ENCODE results near the gene VAV3.
"Not testable (repeated sequence)": the region's sequence is repeated elsewhere in the genome, so short reads cannot be mapped to it uniquely, and the experiment has no call there.

The VAV3 gene

DNA sequence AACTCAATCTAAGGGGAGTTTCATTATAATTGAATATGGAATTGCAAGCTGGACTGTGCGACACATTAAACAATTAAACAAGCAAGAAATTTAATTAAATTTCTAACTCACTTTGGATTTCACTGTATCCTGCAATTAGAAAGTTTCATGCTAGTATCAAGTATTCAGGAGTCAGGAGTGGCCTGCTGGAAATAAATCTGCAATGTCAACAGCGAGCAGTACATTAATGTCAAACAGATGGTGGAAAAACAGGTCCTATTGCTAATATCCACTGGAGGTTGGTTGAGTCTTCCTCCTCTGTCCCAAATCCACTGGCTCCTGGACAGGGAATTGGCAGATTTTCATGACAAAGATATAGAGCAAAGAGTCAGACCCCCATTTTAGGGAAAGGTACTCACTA lies 237.1 kb downstream of the VAV3 start:
- no peak for DNase-seq

DNA sequence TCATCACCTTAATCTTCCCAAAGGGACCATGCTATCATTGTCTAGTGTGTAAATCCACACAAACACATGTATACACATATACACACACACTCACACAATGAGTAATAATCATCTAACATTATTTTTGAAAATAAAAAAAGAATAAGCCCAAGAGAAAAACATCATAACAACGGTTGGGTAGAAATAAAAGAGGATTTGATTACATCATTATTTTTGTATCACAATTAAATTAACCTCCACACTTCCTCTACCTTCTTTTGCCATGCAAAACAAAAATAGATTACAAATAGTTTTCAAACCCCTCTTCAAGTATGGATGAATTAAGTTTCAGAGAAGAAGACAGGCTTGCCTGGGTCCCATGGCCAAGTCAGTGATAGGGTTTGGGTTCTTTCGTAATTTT lies 238.1 kb downstream of the VAV3 start:
- DNase-seq: no peak

DNA sequence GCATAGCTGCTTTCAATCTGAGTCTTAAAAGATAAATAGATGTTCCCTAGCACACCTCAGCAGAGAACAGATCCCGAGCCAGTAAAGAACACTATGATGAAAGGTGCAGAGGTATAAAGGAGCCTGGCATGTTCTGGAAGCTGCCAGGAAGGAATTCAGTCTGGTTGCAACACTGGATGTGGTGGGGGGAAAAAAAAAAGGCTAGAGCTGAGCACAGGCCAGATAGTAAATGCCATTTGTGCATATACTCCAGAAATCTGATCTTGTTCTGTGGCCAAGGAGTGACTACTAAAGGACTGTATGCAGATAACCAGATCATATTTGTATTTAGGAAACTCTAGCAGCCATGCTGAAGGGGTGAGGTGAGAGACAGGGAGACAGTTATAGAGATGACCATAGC lies 240.3 kb downstream of the VAV3 start:
- DNase-seq: no peak

DNA sequence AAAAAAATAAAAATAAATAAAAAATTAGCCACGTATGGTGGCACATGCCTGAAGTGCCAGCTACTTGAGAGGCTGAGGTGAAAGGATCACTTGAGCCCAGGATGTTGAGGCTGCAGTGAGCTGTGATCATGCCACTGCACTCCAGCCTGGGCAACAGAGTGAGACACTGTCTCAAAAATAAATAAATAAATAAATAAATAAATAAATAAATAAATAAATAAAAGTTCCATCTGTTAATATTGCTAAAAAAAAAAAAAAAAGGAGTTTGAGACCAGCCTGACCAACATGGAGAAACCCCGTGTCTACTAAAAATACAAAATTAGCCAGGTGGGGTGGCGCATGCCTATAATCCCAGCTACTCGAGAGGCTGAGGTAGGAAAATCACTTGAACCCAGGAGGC lies 244.8 kb downstream of the VAV3 start:
- not testable (repeated sequence) for DNase-seq

DNA sequence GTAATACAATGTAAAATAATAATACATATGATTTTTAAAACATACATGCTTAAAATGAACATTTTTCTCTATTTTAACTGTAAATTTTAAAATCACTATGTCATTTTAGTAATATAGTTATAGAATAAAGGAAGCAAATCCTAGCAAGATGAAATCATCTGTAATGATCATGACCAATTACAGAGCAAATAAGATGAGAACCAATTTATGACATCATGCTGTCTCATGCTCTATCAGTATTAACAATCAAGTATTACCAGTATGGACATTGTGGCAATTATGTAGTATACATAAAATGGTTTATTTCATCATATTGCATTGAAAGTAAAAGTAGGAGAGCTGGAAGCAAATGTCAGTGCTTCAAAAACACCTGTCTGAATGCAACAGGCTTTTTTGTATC lies 255.0 kb downstream of the VAV3 start:
- DNase-seq: no peak

DNA sequence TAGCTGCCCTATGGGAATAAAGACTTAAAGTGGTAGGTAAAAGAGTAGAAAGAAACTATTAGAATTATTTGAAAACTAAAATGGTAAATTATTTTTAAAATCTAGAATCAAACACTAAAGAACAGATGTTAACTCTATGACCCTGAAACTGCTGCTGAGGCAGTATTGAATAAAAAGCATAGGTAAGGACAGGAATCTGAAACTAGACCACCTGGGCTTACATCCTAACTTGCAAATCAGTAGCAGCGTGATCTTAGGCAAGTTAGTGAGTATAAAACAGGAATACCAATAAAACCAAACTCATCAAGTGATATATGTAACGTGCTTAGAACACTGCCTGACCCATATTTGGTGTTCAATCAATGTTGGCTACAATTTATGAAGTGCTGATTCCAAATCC lies 257.9 kb downstream of the VAV3 start:
- DNase-seq: no peak

DNA sequence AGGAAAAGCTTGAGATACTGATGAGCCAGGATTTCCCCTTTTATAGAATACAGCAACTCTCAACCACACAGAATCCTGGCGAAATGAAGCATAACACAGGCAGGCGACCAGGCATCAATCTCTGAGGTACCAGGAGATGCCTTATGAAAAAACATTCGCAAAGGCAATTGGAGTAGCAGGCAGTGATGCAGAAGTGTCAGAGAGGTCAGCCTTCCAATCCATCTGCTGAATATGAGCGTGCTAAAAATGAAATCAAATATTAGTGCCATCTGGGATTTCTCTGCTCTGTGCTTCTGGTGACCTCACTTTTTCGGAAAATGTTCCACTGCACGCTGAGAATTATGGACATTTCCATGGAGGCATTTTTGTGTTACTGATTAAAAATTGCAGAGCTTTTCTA lies 258.8 kb downstream of the VAV3 start:
- DNase-seq: no peak

DNA sequence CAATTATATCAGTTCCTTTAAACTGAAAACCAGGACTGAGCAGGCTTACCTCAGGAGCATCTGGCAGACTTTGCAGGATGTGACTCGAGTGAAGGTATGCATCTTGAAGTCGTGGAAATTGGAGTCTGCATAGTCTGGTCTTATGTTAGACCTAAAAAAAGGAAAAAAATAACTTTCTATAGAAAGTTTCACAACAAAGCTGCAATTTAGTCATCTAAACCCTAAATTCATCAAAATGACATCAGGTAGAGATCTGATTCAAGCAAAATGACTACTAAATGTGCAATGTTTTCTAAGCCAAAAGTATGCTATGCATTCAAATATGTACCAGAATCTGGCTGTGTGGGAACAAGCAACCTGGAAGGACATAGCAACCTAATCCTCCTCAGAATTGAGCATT lies 260.1 kb downstream of the VAV3 start:
- no peak for DNase-seq

DNA sequence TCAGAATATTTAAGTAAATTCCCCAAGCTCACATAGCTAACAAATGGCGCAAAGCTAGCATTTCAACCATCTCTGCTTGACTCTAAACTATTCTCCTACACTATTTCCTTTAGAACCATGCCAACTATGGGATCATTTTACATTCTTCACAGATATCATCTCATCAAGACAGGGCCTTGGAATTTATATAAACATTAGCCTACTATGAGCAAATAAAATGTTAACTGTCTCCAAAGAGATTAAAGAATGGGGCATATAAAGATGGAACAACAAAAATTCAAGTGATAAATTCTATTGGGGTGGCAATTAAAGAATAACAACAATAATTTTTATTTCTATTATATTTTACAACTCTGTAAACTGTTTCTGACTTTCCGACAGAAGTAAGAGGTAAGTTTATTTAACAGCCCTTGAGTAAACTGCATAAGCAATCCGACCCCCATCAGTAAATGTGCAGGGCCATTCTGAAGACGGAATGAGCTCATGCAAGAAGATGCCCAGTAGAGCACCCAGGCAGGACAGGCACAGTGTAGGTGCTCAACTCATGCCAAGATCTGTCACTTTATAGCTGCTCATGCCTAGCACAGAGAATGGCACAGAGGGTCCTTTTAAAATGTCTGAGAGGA lies 261.9 kb downstream of the VAV3 start:
- DNase-seq: no peak

DNA sequence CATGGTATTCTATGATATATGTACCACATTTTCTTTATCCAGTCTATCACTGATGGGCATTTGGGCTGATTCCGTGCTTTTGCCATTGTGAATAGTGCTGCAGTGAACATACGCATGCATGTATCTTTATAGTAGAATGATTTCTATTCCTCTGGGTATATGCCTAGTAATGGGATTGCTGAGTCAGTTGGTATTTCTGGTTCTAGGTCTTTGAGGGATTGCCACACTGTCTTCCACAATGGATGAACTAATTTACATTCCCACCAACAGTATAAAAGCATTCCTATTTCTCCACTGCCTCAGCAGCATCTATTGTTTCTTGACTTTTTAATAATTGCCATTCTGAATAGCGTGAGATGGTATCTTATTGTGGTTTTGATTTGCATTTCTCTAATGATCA lies 264.3 kb downstream of the VAV3 start:
- not testable (repeated sequence) for DNase-seq

DNA sequence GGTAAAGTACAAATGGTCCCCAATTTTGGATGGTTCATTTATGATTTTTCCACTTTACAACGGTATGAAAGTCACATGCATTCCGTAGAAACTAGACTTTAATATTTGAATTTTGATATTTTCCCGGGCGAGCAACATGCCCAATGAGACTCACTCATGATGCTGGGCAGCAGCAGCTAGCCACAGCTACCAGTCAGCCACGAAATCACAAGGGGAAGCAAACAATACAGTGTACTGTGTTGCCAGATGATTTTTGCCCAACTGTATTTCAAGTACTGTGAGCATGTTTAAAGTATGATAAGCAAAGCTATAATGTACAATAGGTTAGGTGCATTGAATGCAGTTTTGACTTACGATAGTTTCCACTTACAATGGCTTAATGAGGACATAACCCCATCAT lies 266.8 kb downstream of the VAV3 start:
- DNase-seq: no peak

DNA sequence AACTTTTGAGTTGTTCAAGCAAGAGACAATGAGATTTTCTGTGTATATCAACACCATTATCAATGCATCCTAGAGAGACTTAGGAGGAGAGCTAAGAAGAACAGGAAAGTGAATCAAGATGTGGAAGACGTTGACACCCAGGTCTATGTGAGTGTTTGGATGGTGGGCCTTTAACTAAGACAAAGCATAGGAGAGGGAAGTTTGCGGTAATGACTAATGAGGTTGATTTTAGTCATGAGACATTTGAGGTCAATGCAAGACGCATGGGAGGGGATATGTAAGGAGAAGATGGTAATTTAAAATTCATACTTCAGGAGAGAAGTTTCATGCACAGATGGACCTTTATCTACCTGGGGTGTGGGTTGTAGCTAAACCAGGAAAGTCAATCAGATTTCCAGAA lies 269.6 kb downstream of the VAV3 start:
- peak in 1 of 3 donors; percentile 21 for DNase-seq

DNA sequence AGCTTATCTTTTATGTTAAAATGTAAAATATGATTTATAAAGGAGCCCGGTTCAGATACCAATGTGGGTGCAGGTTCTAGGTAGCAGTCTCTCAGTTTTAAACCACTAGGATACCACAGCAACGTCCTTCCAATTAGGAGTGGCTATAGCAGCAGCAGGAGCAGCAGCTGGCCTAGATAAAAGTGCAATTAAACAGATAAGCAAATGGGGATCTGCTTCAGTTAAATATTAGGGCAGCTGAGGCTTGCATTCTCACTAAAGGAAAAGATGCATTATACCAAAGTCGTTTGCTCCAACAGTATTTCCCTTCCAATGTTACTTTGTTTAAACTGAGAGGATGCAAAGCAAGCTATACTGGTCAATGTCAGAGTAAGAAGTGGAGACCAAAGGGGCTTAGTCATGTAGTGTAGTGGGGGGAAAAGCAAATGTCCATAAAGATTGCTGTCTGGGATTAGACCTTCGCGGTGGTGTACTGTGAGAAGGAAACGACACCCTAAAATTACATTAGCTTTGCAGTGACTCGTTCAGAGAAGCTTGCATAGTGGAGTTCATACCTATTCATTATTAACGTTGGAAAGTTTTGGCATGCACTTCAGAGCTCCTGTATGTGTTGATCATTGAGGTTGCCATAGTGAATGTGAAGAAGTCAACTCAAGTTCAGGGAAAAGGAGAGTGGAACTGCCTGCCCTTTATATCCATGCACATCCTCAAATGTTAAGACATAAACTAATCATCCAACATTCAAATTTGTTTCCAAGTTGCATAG lies 272.2 kb downstream of the VAV3 start:
- DNase-seq: no peak

DNA sequence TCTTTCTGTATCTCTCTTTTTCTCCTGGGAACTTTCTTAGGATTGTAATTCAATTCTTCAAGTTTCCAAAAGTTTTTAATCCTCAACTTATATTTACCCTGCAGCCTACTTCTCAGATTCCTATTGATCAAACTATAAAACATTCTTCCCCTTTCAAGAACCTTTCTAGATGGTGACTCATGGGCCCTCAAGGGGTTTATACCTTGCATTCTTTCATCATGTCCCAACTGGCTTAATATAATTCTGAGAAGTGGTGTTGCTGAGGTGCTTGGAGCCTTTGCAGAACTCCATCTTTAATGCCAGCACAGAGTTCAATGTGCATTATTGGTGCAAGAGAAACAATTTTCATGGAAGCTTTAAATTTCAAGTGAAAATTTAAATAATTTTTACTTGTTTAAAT lies 273.4 kb downstream of the VAV3 start:
- DNase-seq: no peak

DNA sequence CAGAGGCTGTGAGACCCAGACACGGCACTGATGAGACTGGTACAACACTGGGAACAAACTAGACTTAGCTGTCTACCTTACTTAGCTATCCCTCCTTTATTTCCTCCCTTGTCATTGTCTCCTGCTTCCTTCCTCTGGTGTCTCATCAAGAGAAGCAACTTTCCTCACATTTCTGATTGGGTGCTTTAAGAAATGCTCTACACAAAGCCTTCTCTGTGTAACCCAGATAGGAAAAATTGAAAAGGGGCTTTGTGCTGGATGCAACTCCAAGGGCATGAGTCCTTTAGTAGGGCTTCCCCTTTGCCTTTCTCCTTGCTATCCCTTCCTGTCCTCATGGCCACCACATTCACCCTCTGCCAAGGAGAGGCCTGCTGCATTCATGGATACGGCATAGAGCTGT lies 274.5 kb downstream of the VAV3 start:
- DNase-seq: no peak

DNA sequence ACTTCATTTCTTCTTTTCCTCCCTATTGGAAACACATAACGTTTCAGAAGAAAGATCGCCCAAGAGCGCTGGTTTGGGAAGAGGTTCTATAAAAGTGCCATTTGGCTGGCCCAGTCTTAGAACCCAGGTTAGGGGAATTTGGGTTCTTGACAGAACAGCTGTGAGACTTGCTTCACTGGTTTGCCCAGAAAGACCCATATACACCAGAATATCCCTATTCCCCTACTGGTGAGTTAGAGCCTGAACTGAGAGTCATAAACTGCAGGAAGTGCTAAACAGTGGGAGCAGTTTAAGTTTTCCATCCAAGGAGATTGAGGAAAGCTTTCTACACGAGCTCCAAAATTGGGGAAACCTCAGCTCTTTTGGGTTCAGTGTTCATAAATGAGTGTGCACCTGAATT lies 275.2 kb downstream of the VAV3 start:
- no peak for DNase-seq

DNA sequence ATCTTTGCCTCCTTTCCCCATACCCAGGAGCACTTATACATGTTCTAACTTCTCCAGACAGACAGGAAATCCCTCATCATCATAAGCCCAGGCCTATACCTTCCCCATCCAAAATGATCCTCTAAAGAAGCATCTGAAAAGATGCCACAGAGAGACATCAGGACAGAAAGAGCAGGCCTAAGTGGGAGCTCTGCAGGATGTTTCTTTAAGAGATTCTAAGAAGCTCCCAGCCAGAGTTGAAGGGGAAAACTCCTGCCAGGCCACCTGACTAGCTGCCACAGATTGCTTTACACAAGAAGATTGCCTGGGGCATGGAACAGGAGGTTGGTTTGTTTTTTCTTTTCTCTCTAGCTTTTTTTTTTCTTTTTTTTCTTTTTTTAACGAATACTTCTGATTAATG lies 275.8 kb downstream of the VAV3 start:
- DNase-seq: no peak

DNA sequence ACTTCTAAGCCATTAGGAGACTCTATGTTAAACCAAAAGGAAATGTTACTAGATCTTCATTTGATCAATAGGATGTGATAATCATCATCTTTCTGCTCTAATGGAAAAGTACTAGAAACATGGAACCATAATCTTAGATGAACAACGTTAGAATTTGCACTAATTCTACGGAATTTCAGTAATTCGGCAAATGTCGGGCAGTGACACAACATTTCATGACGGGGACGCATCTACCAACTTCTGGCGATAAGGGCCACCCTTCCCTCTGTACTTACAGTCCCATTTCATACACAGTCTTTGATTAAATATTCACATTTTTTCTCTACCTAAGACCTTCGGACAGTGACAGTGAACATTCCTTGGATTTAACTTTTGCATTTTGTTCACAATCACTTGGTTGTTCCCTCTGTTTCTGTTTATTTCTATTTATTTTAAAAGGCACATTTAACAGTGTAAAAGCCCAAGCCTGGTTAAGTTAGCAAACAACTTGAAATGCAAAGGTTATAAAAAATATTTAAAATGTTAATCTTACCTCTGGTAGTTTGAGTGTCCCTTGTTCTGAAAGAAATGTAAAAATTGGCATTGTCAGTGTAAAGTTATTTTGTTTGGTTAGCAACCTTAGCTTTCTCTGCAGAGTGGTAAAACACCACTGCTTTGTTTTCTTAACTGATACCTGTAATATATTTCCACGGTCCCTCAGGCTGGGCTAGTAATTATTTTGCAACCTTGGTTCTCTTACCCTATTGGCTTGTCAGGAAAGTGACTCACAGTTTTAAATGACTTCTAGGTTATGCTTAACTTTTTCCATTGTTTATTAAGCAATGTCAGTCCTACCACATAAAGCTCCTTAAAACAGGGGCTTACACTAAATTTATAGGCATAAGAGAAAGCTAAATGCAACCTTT lies 276.9 kb downstream of the VAV3 start:
- DNase-seq: no peak

DNA sequence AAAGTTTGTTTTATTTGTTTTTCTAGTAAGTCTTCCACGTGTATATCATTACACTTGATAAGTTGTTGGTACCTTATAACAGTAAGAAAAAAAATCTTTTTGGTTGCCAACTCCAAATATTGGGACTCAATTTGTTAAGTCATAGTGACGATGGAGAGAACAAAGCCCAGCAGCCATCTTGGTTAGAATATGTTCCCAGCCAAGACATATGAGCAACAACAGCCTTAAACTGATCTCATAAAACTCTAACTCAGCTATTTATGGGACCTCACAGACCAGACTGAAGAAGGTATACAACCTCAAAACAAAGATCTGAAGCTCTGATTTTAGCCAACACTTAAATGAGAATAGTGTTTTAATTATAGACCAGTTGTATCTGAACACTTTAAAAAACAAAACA lies 281.3 kb downstream of the VAV3 start:
- no peak for DNase-seq

DNA sequence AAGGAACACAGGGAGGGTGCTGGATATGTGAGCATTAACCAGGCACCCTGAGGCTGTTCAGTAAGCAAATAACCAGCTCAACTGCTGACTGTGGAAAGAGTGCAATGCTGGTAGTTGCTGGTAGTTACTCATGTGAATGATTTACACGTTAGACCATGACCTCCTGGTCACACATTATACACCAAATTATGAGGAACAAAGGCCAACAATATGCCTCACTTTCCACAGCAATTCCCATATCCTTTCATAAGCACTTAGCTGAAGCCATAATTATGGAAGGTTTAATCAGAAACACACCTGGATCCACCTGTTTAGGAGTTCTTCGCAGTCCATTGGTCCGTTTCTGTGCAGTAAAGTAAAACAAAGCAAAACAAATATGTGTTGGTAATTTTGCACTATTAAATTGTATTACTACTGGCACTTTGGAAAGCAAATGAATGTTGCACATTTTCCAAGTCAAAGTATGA lies 281.8 kb downstream of the VAV3 start:
- DNase-seq: no peak

DNA sequence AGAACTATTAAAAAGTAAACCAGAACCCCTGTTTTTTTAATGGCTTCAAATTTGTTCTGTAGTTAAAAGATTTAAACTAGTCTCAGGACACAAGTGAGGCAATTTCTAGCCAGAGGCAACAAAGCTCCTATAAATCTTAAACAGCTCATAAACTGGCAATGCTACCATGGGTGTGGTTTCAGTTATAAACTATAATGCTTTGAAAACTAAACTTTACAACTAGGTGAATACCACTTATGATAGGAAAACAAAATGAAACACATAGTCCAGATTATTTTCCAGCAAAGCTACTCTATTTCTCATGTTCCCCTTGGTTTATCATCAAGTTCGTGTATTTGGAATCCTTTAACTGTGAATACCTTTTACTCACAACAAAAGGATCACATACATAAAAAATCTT lies 282.5 kb downstream of the VAV3 start:
- no peak for DNase-seq

DNA sequence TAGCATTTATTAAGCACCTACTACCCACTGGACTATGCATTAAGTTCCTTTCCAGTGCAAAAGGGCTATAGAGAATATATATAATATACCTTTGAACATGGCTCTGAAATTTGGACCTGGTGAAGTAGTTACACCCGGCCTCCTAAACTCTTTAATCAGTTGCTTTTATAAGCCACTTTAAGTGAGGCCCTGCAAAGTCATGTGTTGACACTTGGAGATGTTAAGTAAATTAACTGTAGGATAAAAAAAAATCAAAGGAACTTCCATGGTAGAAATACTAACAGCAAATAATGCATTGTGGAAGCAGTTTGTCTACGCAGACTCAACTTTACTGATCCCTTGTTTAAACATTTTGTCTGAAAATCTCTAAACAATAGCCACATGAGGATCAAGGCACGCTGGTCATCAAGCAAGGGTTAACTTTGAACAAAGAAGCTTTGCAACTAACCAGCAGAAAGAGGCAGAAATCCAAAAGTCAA lies 283.9 kb downstream of the VAV3 start:
- no peak for DNase-seq

DNA sequence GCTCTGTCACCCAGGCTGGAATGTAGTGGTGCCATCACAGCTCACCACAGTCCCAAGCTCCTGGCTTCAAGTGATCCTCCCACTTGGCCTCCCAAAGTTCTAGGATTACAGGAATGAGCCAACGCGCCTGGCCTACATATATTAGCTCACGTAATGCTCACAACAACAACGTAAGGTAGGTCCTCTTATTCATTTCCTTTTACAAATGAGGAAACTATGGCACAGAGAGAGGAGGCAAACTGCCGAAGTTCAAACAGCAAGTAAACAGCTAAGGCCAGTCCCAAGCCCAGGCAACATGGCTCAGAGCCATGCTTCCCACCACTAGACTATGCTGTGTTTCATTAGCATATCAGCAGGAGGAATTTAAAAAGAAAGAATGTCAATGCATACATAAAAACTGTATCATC lies 284.4 kb downstream of the VAV3 start:
- no peak for DNase-seq

All from suppressor macrophage treated with lipopolysaccharide for 1 hour (primary cell).